Loucy (cell line): ENCODE measurements around the gene PBRM1.

Source experiments
- EZH2phosphoT487 ChIP-seq: fragments of 200-600 bp; IDR thresholded peaks from 2 replicates; pipeline ENCODE4 v1.6.1; 2018; ENCODE audit warnings: antibody characterized with exemption, mild to moderate bottlenecking, moderate library complexity, borderline replicate concordance
- TF ChIP-seq, protein P1 (sequence below): fragments of 200-600 bp; sonication (generic); conservative IDR thresholded peaks from 2 replicates; pipeline ENCODE4 v1.5.1; 2014; ENCODE audit warnings: mild to moderate bottlenecking, antibody characterized with exemption, low read length

- TF ChIP-seq, protein P1, sequence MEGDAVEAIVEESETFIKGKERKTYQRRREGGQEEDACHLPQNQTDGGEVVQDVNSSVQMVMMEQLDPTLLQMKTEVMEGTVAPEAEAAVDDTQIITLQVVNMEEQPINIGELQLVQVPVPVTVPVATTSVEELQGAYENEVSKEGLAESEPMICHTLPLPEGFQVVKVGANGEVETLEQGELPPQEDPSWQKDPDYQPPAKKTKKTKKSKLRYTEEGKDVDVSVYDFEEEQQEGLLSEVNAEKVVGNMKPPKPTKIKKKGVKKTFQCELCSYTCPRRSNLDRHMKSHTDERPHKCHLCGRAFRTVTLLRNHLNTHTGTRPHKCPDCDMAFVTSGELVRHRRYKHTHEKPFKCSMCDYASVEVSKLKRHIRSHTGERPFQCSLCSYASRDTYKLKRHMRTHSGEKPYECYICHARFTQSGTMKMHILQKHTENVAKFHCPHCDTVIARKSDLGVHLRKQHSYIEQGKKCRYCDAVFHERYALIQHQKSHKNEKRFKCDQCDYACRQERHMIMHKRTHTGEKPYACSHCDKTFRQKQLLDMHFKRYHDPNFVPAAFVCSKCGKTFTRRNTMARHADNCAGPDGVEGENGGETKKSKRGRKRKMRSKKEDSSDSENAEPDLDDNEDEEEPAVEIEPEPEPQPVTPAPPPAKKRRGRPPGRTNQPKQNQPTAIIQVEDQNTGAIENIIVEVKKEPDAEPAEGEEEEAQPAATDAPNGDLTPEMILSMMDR, result no peak
- TF ChIP-seq EZH2phosphoT487, result no peak
Measured at GRCh38 chr3:52537726-52538421, 147.8 kb downstream of the PBRM1 start.
